ENCODE results near the gene RFC4. TPM values are rescaled to one million over a fixed set of nuclear protein-coding genes. Genes with fewer than 3 reads are reported as not detected.

Gene RFC4
- total and polyA plus RNA-seq, 2 of the 8 experiments (the other 6 are each of a cell fraction or from before 2014, with no cell fraction given) = 21.8 to 86.9 TPM

DNA sequence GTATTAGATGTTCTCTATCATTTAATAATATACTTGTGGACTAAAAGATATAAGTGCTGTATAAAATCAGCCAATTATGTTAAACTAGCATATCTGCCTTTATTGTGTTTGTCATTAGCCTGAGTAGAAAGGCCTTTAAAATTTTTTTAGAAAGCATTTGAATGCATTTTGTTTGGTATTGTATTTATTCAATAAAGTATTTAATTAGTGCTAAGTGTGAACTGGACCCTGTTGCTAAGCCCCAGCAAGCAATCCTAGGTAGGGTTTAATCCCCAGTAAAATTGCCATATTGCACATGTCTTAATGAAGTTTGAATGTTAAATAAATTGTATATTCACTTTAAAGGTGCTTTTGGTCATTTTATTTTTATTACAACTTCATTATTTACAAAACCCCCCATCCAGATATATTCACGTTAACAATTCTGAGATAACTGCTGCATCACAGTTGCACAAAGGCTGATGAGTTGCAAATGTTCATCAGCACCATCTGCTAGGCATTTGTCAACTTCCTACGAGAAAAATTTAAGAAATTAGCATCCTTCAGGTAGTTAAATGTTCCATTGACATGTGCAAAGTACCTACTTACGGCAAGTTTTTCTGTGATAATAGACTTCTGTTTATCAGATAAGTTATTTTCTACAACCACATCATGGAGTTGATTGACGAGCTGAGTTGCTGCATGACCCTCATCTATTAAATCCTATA is 16.6 kb downstream of the RFC4 start (continued):
- TF ChIP-seq EZH2 (IDR thresholded peaks at IDR 0.05; ENCODE audit: low read depth, low read length, severe bottlenecking) (no peak), TBP (IDR thresholded peaks at IDR 0.05; ENCODE audit: low read depth, low read length) (no peak), HDAC6 (IDR thresholded peaks at IDR 0.05; ENCODE audit: low read depth, low read length) (no peak), RNF2 (IDR thresholded peaks at IDR 0.05; ENCODE audit: borderline replicate concordance, low read depth, low read length, missing control alignments, poor library complexity, severe bottlenecking) (no peak)
- TF ChIP-seq, protein P1, sequence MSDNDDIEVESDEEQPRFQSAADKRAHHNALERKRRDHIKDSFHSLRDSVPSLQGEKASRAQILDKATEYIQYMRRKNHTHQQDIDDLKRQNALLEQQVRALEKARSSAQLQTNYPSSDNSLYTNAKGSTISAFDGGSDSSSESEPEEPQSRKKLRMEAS (IDR thresholded peaks at IDR 0.05) = no peak

Measured in H1 (cell line).